NB4 (cell line): Measurements from ENCODE around the gene NUDT2.

Source experiments
- CTCF ChIP-seq: IDR thresholded peaks from one replicate; pipeline ENCODE4 v1.5.1; 2012; ENCODE audit warnings: low read depth, low read length
- MAX ChIP-seq: IDR thresholded peaks from 2 replicates; pipeline ENCODE4 v1.6.1; 2011; ENCODE audit warnings: low read depth, low read length
- POLR2A ChIP-seq: IDR thresholded peaks from 2 replicates; pipeline ENCODE4 v1.6.1; 2011; ENCODE audit warnings: mild to moderate bottlenecking; ENCODE audit not compliant: insufficient read length; ENCODE audit errors: extremely low read depth

GRCh38 chr9:34331196-34331595 lies 1.8 kb downstream of the NUDT2 start:
- TF ChIP-seq CTCF (no peak), MAX (no peak), POLR2A (no peak)
